ENCODE results near the gene NLGN2.
"Not testable (repeated sequence)": the region's sequence is repeated elsewhere in the genome, so short reads cannot be mapped to it uniquely, and the experiment has no call there.

The NLGN2 gene

GRCh38 chr17:7407485-7408251 lies at the start of gene NLGN2:
Gene NLGN2, plus strand, starts transcription at chr17:7407845. Its CDS starts 411 bp downstream, at chr17:7408256.
- no peak for DNase-seq

DNA sequence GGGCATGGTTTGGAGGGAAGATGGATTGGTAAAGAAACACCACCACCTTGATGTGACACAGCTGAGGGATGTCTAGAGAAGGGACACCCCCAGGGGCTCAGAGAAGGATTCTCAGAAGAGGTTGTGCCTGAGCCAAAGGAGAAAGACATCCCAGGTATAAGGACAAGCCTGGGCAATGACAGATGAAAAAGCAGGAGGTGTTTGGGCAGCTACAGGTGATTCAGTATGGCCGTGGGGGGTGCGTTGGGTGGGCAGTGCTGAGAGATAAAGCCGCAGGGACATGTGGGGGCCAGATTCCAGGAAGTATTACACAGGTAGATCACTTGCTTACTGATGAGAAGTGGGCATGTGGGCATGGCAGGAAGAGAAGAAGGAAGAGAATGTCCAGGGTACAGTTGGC lies 45.7 kb upstream of the NLGN2 start:
- no peak for DNase-seq

DNA sequence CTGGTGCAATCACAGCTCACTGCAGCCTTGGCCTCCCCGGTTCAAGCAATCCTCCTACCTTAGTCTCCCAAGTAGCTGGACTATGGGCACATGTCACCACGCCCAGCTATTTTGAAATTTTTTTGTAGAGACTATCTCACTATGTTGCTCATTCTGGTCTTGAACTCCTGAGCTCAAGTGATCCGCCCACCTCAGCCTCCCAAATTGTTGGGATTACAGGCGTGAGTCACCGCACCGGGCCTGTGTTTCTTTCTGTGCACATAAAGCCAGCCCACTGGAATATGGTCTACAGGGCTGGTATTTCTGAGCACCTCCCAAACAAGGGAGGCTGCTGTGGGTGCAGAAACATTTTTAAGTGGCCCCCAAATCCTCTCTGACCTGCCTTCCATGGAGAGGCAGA lies 44.3 kb upstream of the NLGN2 start:
- DNase-seq = no peak

DNA sequence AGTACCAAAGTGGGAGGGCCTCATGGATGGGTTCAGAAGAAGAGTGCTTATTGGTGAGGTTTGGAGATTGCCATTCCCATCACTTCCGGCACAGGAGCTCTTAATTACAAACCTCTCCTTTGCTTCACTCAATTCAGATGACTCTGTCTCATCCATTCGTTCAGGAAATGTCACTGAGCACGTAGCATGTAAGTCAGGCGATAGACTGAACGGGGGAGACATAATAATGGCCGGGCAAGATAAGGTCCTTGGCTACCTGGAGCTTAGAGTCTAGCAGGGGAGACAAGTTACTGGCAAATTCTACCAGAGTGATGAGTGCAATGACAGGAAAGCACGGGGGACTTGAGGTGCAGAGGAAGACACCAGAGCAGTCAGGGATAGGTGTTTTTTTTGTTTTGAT lies 41.7 kb upstream of the NLGN2 start:
- not testable (repeated sequence) for DNase-seq

- DNase-seq = no peak
These were observed 40.6 kb upstream of the NLGN2 start for GRCh38 chr17:7367083-7367482.

DNA sequence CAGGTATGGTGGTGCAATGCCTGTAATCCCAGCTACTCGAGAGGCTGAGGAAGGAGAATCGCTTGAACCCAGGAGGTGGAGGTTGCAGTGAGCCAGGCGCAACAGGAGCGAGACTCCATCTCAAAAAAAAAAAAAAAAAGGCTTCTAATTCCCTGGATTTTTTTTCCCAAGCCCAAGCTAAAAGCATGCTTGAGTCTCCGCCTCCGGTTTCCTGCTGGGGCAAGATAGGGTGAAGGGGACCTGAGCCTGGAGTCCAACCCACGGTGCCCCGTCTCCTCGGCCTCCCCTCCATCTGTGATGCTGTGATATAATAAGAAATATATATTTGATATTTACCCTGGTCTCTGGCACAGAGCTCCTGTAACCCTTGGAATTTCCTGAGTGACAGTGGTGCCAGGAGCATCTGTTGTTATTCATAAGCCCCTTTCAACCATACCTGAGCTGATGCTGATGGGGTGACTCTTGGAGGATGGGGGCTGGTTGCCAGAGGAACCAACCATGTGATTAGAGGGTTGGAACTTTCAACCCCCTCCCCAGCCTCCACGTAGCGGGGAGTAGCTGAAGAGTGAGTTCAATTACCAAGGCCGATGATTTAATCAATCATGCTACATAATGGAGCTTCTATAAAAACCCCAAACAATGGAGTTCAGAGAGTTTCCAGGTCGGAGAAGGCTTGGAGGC lies 39.6 kb upstream of the NLGN2 start:
- DNase-seq = no peak

GRCh38 chr17:7368599-7368994 lies 39.0 kb upstream of the NLGN2 start:
- not testable (repeated sequence) for DNase-seq

DNA sequence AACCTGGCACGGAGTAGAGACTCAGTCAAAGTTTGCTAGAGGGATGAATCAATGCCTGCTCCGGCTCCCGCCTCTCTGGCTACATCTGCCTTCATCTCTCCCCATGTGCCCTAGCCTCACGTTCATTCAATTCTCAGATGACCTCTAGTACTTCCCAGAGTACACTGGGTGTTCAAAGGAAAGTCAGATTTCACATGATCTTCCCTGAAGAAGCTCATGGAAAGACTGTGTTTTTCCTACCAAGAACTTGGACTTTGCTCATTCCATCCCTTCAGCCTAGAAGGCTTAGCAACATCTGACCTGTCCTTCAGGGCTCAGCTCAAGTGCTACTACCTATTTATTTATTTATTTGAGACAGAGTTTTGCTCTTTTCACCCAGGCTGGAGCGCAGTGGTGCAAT lies 37.8 kb upstream of the NLGN2 start:
- no peak for DNase-seq

- DNase-seq = no peak
These were observed 36.8 kb upstream of the NLGN2 start for GRCh38 chr17:7370853-7371252.

- no peak for DNase-seq
These were observed 33.3 kb upstream of the NLGN2 start for GRCh38 chr17:7374353-7374752.

GRCh38 chr17:7379134-7379533 lies 28.5 kb upstream of the NLGN2 start:
- no peak for DNase-seq

- no peak for DNase-seq
These were observed 27.3 kb upstream of the NLGN2 start for GRCh38 chr17:7380321-7380720.

DNA sequence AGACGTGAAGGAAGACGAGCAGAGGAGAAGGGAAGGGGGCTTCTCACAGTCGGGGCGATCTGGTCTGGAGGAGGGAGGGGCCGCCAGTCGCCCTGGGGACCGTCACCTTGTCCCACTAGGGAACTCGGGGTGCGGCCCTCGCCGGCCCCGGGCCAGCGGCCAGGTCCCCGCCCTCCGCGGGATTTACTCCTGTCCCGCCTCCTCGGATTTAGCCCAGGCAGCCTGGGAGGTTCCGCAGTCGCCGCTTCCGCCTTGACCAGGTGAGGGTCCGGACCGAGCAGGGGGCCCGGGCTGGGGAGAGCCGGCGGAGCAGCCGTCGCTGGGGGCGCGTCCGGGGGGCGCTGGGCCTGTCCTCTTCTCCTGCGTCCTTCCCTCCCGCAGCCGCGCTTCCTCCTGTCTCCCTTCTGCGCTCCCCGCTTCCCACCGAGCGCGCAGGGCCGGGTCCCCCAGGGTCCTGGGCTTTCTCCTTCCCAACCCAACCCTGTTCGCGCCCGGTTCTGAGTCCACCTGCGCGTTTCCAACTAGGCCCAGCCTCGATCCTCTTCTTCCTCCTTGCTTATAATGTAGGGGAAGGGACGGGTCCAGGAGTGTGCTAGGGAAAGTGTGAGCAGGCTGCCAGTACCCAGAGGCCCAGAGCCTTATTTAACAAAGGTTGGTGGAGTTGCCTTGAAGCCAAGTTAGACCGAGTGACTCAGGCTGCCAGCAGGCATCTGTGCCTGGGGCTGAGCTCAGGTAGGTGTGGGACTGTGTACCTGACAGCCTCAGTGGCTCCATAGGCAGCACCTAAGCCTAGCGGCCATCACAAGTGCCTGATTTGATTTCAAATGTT lies 26.6 kb upstream of the NLGN2 start, which contains the start of gene TNK1:
Gene TNK1, plus strand, starts transcription at position 235 of the 829 bp plus-strand sequence. CDS start 1,838 bp downstream, outside the sequence.
- DNase-seq = no peak

DNA sequence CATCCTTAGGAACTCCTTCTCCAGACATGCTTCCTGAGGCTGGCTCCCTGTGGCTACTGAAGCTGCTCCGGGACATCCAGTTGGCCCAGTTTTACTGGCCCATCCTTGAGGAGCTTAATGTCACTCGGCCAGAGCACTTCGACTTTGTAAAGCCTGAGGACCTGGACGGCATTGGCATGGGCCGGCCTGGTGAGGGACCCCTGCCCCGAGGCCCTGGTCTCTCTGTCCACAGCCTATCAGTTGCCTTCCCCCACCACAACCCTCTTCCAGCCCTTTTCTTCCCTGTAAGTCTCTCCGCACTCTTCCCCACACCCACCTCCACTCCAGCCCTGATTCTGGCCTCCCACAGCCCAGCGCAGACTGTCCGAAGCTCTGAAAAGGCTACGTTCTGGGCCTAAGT lies 24.7 kb upstream of the NLGN2 start:
- no peak for DNase-seq

GRCh38 chr17:7383371-7383741 lies 24.3 kb upstream of the NLGN2 start:
- DNase-seq = no peak

- no peak for DNase-seq
These were observed 23.7 kb upstream of the NLGN2 start for GRCh38 chr17:7383742-7384488.

- no peak for DNase-seq
These were observed 23.1 kb upstream of the NLGN2 start for GRCh38 chr17:7384489-7385081.

DNA sequence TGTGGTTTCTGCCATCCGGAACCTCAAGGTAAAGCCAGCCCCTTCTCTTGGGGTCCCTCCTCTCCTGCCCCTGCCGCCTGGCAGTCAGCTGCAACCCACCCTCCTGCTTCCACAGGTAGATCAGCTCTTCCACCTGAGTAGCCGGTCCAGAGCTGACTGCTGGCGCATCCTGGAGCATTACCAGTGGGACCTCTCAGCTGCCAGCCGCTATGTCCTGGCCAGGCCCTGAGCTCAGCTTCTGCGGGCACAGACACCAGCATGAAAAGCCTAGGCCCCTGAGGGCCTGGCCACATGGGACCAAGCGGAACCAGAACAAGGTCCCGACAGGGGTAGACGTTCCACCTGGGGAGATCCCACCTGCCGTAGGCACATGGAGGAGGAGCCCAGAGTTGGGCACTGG lies 18.8 kb upstream of the NLGN2 start:
- DNase-seq = no peak

GRCh38 chr17:7389924-7390910 lies 17.4 kb upstream of the NLGN2 start:
- no peak for DNase-seq

GRCh38 chr17:7391307-7391706 lies 16.3 kb upstream of the NLGN2 start:
- no peak for DNase-seq
